Heart left ventricle (tissue), 16 donors: ENCODE data around the gene KRT74. TPM values are rescaled to one million over a fixed set of nuclear protein-coding genes. Genes with fewer than 3 reads are reported as not detected.

Experiments
- ATAC-seq, 4 donors: fragments of 200-7000 bp; cut with Tn5 transposase; one replicate each; pipeline ENCODE4 v1.9.1; 2020 to 2022; ENCODE audit warnings: moderate library complexity in 4 of 4, mild to moderate bottlenecking in 3 of 4, moderate number of reproducible peaks in 1 of 4
- DNase-seq, 5 donors: peaks; one replicate each; pipeline ENCODE4 v3.0.0-alpha.2; 2020
- H3K27ac ChIP-seq, 12 donors: fragments of 200-600 bp; sonication (generic) in 4 of 12; one replicate each; pipeline versions ENCODE4 v1.5.0 to v1.8.0; 2016 to 2022; ENCODE audit warnings: mild to moderate bottlenecking in 2 of 12
- H3K27me3 ChIP-seq, 9 donors: fragments of 200-600 bp; sonication (generic) in 2 of 9; one replicate each; pipeline versions ENCODE4 v1.5.1 to v1.8.0; 2016 to 2022; ENCODE audit warnings: mild to moderate bottlenecking in 3 of 9
- H3K36me3 ChIP-seq, 9 donors: fragments of 200-600 bp; sonication (generic) in 2 of 9; one replicate each; pipeline versions ENCODE4 v1.5.0 to v1.8.0; 2018 to 2022; ENCODE audit warnings: mild to moderate bottlenecking in 2 of 9
- H3K4me1 ChIP-seq, 12 donors: fragments of 200-600 bp; sonication (generic) in 4 of 12; one replicate each; pipeline versions ENCODE4 v1.5.0 to v1.8.0; 2016 to 2022; ENCODE audit warnings: mild to moderate bottlenecking in 3 of 12
- H3K4me3 ChIP-seq, 12 donors: fragments of 200-600 bp; sonication (generic) in 4 of 12; one replicate each; pipeline versions ENCODE4 v1.5.0 to v1.8.0; 2017 to 2022; ENCODE audit warnings: mild to moderate bottlenecking in 9 of 12, moderate library complexity in 4 of 12
- H3K9me3 ChIP-seq, 12 donors: fragments of 200-600 bp; sonication (generic) in 4 of 12; one replicate each; pipeline versions ENCODE4 v1.5.0 to v1.8.0; 2016 to 2022; ENCODE audit warnings: mild to moderate bottlenecking in 1 of 12
- CTCF ChIP-seq, 12 donors: fragments of 200-600 bp; sonication (generic) in 4 of 12; IDR thresholded peaks; one replicate each; pipeline versions ENCODE4 v1.5.0 to v1.8.0; 2018 to 2022; ENCODE audit warnings: antibody characterized with exemption in 12 of 12, mild to moderate bottlenecking in 5 of 12
- POLR2A ChIP-seq, 2 donors: fragments of 450-650 bp; IDR thresholded peaks; one replicate each; pipeline ENCODE4 v1.6.1; 2017; ENCODE audit warnings: antibody characterized with exemption in 2 of 2, mild to moderate bottlenecking in 2 of 2, moderate library complexity in 2 of 2
- WGBS, 4 donors: extraction: QIAGEN DNeasy Blood & Tissue Kit in 2 of 4; methylation state at CpG; one replicate each; pipeline versions ENCODE4 v1.1.5 to v1.1.7; 2013 to 2018; 5-methylcytosine and 5-hydroxymethylcytosine counted together
- intact Hi-C, 10 donors: fragments of 100-400 bp; cut with DNase I; formaldehyde crosslinking; loops; one replicate each; pipeline versions ENCODE4 v1.11.1 to v1.14.2; 2022
- polyA plus RNA-seq, 2 donors: library from polyadenylated mRNA; stranded (reverse); fragments of 200-250 nt; gene quantifications; one replicate each; pipeline ENCODE4 v1.2.3, GENCODE V29; 2013
- total RNA-seq, 9 donors: library from RNA; depleted of rRNA in 2 of 9; stranded (reverse); fragments of >200 nt in 2 of 9; fragmentation: NEBNext Ultra II Directional in 3 of 9; extraction: Animal tissue kit (Norgen Biotek cat#: 25700) in 3 of 9; gene quantifications; one replicate each; pipeline versions ENCODE4 v1.1.0 to v1.2.4, GENCODE V29; 2016 to 2023
- donor health status: ischemic (EF 13 %, LVEDD 7.1; RV severe dilation, severe dysfunction).
- donor health status: healthy with polysubstance abuse.
- donor health status: DM: no; HTN: yes; CAD: no.
- donor health status: DM: no; HTN: no; CAD: no.
- donor health status: ischemic (EF 25% LVEDD 6.9; RV normal size, moderate dysfunction).
- donor health status: ischemic (EF 25% LVEDD 5.7; RV mildly dilated, moderate dysfunction).
- donor health status: healthy.
- donor health status: DM: yes; HTN: yes; CAD: no.
- donor health status: ischemic (EF 35%, LVEDD 5.7; RV mildly dilated, moderate dysfunction).
- donor health status: nonischemic (EF 11% LVEDD 7.7; RV severe dilation, severe dysfunction).
- donor health status: DM: yes; HTN: yes; CAD: no.
- donor health status: PGD.
- donor health status: ischemic (EF 29% LVEDD 5.4; RV normal size, mild dysfunction).
- donor health status: nonischemic (EF 23%, LVEDD 6.1; RV moderate dilation, normal function).

The KRT74 gene
- total and polyA plus RNA-seq, 11 donors, result not detected

- no peak overlapping the region for H3K4me3 ChIP-seq
- peaks cover 0 to 9% (median 0%) of the 10 kb centered on the region in 9 donors for H3K27me3 ChIP-seq
- 81 to 86% (median 83%) methylated on average over 5 to 7 of the region's 7 CpGs for WGBS, 4 donors
- H3K27ac ChIP-seq, result no peak overlapping the region
- DNase-seq, result no peak
- H3K4me1 ChIP-seq, result no peaks in the 10 kb centered on the region
- no peaks in the 10 kb centered on the region for H3K9me3 ChIP-seq
- intact Hi-C loops, result loop anchor here in 8 of 10 donors (2.0 to 10.0 kb wide), 10 partner anchors 206 to 426 kb away; no protein-coding TSS in a partner anchor
- no peak for ATAC-seq
- TF ChIP-seq CTCF (IDR thresholded peaks at IDR 0.05) (no peak), POLR2A (IDR thresholded peaks at IDR 0.05) (no peak)
- H3K36me3 ChIP-seq, result no peaks in the 10 kb centered on the region
Observed at GRCh38 chr12:52581066-52581465, 7.4 kb upstream of the KRT74 start.

GRCh38 chr12:52580496-52580895 is 6.9 kb upstream of the KRT74 start:
- intact Hi-C loops, result loop anchor here in 8 of 10 donors (2.0 to 10.0 kb wide), 10 partner anchors 206 to 426 kb away; no protein-coding TSS in a partner anchor
- no peaks in the 10 kb centered on the region for H3K4me1 ChIP-seq
- WGBS, 4 donors, result 73 to 92% (median 77%) methylated on average over 1 of the region's 1 CpG
- no peak overlapping the region for H3K4me3 ChIP-seq
- ATAC-seq, result no peak
- peaks cover 0 to 9% (median 0%) of the 10 kb centered on the region in 9 donors for H3K27me3 ChIP-seq
- H3K27ac ChIP-seq, result no peak overlapping the region
- TF ChIP-seq CTCF (IDR thresholded peaks at IDR 0.05) (no peak), POLR2A (IDR thresholded peaks at IDR 0.05) (no peak)
- DNase-seq, result no peak
- no peaks in the 10 kb centered on the region for H3K36me3 ChIP-seq
- H3K9me3 ChIP-seq, result no peaks in the 10 kb centered on the region

- no peak overlapping the region for H3K27ac ChIP-seq
- intact Hi-C loops, result loop anchor here in 8 of 10 donors (2.0 to 10.0 kb wide), 11 partner anchors 202 to 425 kb away; no protein-coding TSS in a partner anchor
- H3K9me3 ChIP-seq, result no peaks in the 10 kb centered on the region
- no peaks in the 10 kb centered on the region for H3K36me3 ChIP-seq
- no peak for DNase-seq
- WGBS, 4 donors, result 78 to 86% (median 82%) methylated on average over 9 to 10 of the region's 10 CpGs
- no peaks in the 10 kb centered on the region for H3K4me1 ChIP-seq
- peaks cover 0 to 9% (median 0%) of the 10 kb centered on the region in 9 donors for H3K27me3 ChIP-seq
- ATAC-seq, result no peak
- no peak overlapping the region for H3K4me3 ChIP-seq
- no peak for TF ChIP-seq POLR2A (IDR thresholded peaks at IDR 0.05)
- no peak for TF ChIP-seq CTCF (IDR thresholded peaks at IDR 0.05)
Observed at GRCh38 chr12:52579468-52580465, 6.1 kb upstream of the KRT74 start.

- Histone ChIP-seq H3K27me3 (peaks cover 0 to 21% (median 0%) of the 10 kb centered on the region in 9 donors), H3K27ac (no peak overlapping the region)
Observed at GRCh38 chr12:52578469-52578868, 4.8 kb upstream of the KRT74 start.

More at GRCh38 chr12:52578469-52578868, 4.8 kb upstream of the KRT74 start:
- 84 to 91% (median 86%) methylated on average over 3 of the region's 3 CpGs for WGBS, 4 donors
- intact Hi-C loops, result loop anchor here in 3 of 10 donors (5.0 to 10.0 kb wide), 2 partner anchors 201 to 204 kb away; no protein-coding TSS in a partner anchor
- no peak for TF ChIP-seq POLR2A (IDR thresholded peaks at IDR 0.05)
- Histone ChIP-seq H3K9me3 (no peaks in the 10 kb centered on the region), H3K36me3 (no peaks in the 10 kb centered on the region), H3K4me3 (no peak overlapping the region), H3K4me1 (no peaks in the 10 kb centered on the region)
- no peak for ATAC-seq
- no peak for DNase-seq
